ENCODE data around the gene NR2F2.
"Not testable (repeated sequence)": the region's sequence is repeated elsewhere in the genome, so short reads cannot be mapped to it uniquely, and the experiment has no call there.

Gene NR2F2

GRCh38 chr15:96369351-96369750 is 38.9 kb downstream of the NR2F2 start:
- Histone ChIP-seq H3K4me1 (ENCODE audit: control insufficient read depth, insufficient read depth, low read length) (no peaks in the 10 kb centered on the region), H3K4me3 (ENCODE audit: low read length) (no peak overlapping the region), H3K36me3 (ENCODE audit: control insufficient read depth, insufficient read depth, low read length) (no peaks in the 10 kb centered on the region), H3K27me3 (ENCODE audit: control insufficient read depth, insufficient read depth, low read length) (peaks cover 15% of the 10 kb centered on the region), H3K9ac (ENCODE audit: low read length) (no peak overlapping the region), H3K27ac (ENCODE audit: low read depth, low read length) (no peak overlapping the region)

GRCh38 chr15:96369825-96370621 is 39.5 kb downstream of the NR2F2 start:
- H3K4me3 ChIP-seq (ENCODE audit: low read length), result no peak overlapping the region
- H3K36me3 ChIP-seq (ENCODE audit: control insufficient read depth, insufficient read depth, low read length), result no peaks in the 10 kb centered on the region
- H3K27ac ChIP-seq (ENCODE audit: low read depth, low read length), result no peak overlapping the region
- H3K4me1 ChIP-seq (ENCODE audit: control insufficient read depth, insufficient read depth, low read length), result no peaks in the 10 kb centered on the region
- peaks cover 15% of the 10 kb centered on the region for H3K27me3 ChIP-seq (ENCODE audit: control insufficient read depth, insufficient read depth, low read length)
- no peak overlapping the region for H3K9ac ChIP-seq (ENCODE audit: low read length)

- Histone ChIP-seq H3K27me3 (ENCODE audit: control insufficient read depth, insufficient read depth, low read length) (peaks cover 7% of the 10 kb centered on the region), H3K9ac (ENCODE audit: low read length) (no peak overlapping the region), H3K4me1 (ENCODE audit: control insufficient read depth, insufficient read depth, low read length) (no peaks in the 10 kb centered on the region), H3K4me3 (ENCODE audit: low read length) (no peak overlapping the region), H3K27ac (ENCODE audit: low read depth, low read length) (no peak overlapping the region), H3K36me3 (ENCODE audit: control insufficient read depth, insufficient read depth, low read length) (no peaks in the 10 kb centered on the region)
These were observed 42.1 kb downstream of the NR2F2 start for GRCh38 chr15:96372554-96372953.

GRCh38 chr15:96374499-96374898 is 44.0 kb downstream of the NR2F2 start:
- Histone ChIP-seq H3K27ac (ENCODE audit: low read depth, low read length) (no peak overlapping the region), H3K27me3 (ENCODE audit: control insufficient read depth, insufficient read depth, low read length) (peaks cover under 1% of the 10 kb centered on the region), H3K4me1 (ENCODE audit: control insufficient read depth, insufficient read depth, low read length) (no peaks in the 10 kb centered on the region), H3K36me3 (ENCODE audit: control insufficient read depth, insufficient read depth, low read length) (no peaks in the 10 kb centered on the region), H3K9ac (ENCODE audit: low read length) (no peak overlapping the region), H3K4me3 (ENCODE audit: low read length) (no peak overlapping the region)

GRCh38 chr15:96379592-96379991 is 49.1 kb downstream of the NR2F2 start:
- H3K36me3 ChIP-seq (ENCODE audit: control insufficient read depth, insufficient read depth, low read length); H3K9ac ChIP-seq (ENCODE audit: low read length); H3K27ac ChIP-seq (ENCODE audit: low read depth, low read length); H3K4me3 ChIP-seq (ENCODE audit: low read length); H3K27me3 ChIP-seq (ENCODE audit: control insufficient read depth, insufficient read depth, low read length); H3K4me1 ChIP-seq (ENCODE audit: control insufficient read depth, insufficient read depth, low read length): not testable (repeated sequence)

- Histone ChIP-seq H3K36me3 (ENCODE audit: control insufficient read depth, insufficient read depth, low read length) (no peaks in the 10 kb centered on the region), H3K9ac (ENCODE audit: low read length) (no peak overlapping the region), H3K27me3 (ENCODE audit: control insufficient read depth, insufficient read depth, low read length) (no peaks in the 10 kb centered on the region), H3K4me3 (ENCODE audit: low read length) (no peak overlapping the region), H3K27ac (ENCODE audit: low read depth, low read length) (no peak overlapping the region), H3K4me1 (ENCODE audit: control insufficient read depth, insufficient read depth, low read length) (no peaks in the 10 kb centered on the region)
These were observed 51.0 kb downstream of the NR2F2 start for GRCh38 chr15:96381463-96381862.

- H3K4me1 ChIP-seq (ENCODE audit: control insufficient read depth, insufficient read depth, low read length), result no peaks in the 10 kb centered on the region
- H3K9ac ChIP-seq (ENCODE audit: low read length), result no peak overlapping the region
- H3K4me3 ChIP-seq (ENCODE audit: low read length), result no peak overlapping the region
- no peaks in the 10 kb centered on the region for H3K36me3 ChIP-seq (ENCODE audit: control insufficient read depth, insufficient read depth, low read length)
- no peak overlapping the region for H3K27ac ChIP-seq (ENCODE audit: low read depth, low read length)
- H3K27me3 ChIP-seq (ENCODE audit: control insufficient read depth, insufficient read depth, low read length), result no peaks in the 10 kb centered on the region
These were observed 54.7 kb downstream of the NR2F2 start for GRCh38 chr15:96385195-96385594.

- Histone ChIP-seq H3K4me3 (ENCODE audit: low read length) (no peak overlapping the region), H3K9ac (ENCODE audit: low read length) (no peak overlapping the region), H3K27me3 (ENCODE audit: control insufficient read depth, insufficient read depth, low read length) (no peaks in the 10 kb centered on the region), H3K36me3 (ENCODE audit: control insufficient read depth, insufficient read depth, low read length) (no peaks in the 10 kb centered on the region), H3K4me1 (ENCODE audit: control insufficient read depth, insufficient read depth, low read length) (no peaks in the 10 kb centered on the region), H3K27ac (ENCODE audit: low read depth, low read length) (no peak overlapping the region)
These were observed 58.2 kb downstream of the NR2F2 start for GRCh38 chr15:96388673-96389072.
